GM21529 (cell line): ENCODE results near the gene AP5S1.

Experiments used
- ATAC-seq: cut with Tn5 transposase; IDR thresholded peaks from one replicate; pipeline ENCODE4 v1.9.1; 2021; ENCODE audit not compliant: unreplicated experiment

The AP5S1 gene

DNA sequence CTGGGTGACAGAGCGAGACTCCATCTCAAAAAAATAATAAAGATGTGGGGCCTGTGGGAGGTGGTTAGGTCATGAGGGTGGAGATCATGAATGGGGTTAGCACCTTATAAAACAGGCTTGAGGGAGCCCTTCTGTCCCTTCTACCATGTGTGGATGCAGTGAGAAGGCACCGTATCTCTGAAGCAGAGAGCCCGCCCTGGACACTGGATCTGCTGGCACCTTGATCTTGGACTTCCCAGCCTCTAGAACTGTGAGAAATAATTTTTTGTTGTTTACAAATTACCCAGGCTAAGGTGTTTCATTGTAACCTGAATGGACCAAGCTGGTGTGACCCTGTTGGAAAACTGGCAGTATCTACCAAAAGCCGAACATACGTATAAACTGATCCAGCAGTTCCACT, 53.2 kb downstream of the AP5S1 start:
- no peak for ATAC-seq

GRCh38 chr20:3874194-3874844, 54.0 kb downstream of the AP5S1 start:
- no peak for ATAC-seq

DNA sequence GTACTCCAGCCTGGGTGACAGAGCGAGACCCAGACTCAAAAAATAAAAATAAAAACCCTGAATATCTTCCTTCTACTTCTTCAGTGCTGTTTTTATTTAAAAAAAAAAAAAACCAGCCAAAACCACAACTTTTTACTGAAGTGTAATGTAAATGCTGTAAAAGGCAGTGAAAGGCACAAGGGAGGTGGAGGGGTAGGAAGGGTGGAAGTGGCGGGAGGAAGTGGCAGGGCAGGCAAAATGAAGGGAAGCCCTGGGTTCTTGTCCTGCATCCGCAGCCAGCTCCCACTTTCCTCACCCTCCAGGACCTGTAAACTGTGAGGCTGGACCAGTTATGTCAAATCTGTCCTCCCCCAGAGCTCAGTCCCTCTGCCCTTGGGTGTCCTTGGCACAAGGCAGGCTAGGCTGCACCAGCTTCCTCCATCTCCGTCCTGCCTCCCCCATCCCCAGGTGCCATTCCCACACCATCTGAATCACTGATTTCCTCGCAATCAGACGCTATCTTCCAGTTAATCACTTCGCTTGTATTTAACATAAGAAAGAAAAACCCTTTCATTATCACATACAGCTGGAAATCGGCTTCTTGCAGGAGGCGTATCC, 55.1 kb downstream of the AP5S1 start:
- no peak for ATAC-seq

GRCh38 chr20:3876000-3876399, 55.7 kb downstream of the AP5S1 start:
- no peak for ATAC-seq

DNA sequence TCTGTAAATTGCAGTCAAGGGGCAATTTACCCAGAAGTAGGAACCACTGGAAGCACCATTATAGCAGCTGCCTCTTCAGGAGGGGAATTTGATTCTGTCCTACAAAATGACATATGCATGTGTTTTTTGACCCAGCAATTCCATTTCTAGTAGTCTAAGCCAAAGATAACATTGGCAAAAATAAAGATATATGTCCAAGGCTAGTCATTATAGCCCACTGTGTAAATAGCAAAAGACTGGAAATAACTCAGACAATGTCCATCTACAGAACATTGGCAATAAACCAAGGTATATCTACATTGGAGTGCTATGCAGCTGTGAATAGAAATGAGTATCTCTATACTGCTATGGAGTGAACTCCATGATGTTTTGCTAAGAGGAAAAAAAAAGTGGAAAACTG, 56.3 kb downstream of the AP5S1 start:
- ATAC-seq, result no peak
